GM12878 (cell line): ENCODE results near the gene AOPEP. TPM values are rescaled to one million over a fixed set of nuclear protein-coding genes. Genes with fewer than 3 reads are reported as not detected.

ENCODE experiments used
- CEBPB ChIP-seq, 2 experiments: fragments of 150-350 bp in 1 of 2; IDR thresholded peaks; 2 replicates each; pipeline ENCODE4 v1.6.1; 2012 to 2014; ENCODE audit warnings: low read depth in 2 of 2, low read length in 2 of 2, borderline replicate concordance in 1 of 2, inconsistent platforms in 1 of 2
- CEBPZ ChIP-seq: fragments of 150-350 bp; IDR thresholded peaks from 2 replicates; pipeline ENCODE4 v1.6.1; 2016; ENCODE audit warnings: low read depth, low read length
- FOXK2 ChIP-seq: fragments of 450-650 bp; IDR thresholded peaks from 2 replicates; pipeline ENCODE4 v1.6.1; 2017; ENCODE audit warnings: mild to moderate bottlenecking, moderate library complexity
- SP1 ChIP-seq: IDR thresholded peaks from one replicate; pipeline ENCODE4 v1.6.1; 2011; ENCODE audit warnings: low read depth, low read length
- SPI1 ChIP-seq: IDR thresholded peaks from 2 replicates; pipeline ENCODE4 v1.6.1; 2011; ENCODE audit warnings: low read depth, mild to moderate bottlenecking, low read length, moderate library complexity, borderline replicate concordance; ENCODE audit not compliant: insufficient read depth
- SREBF1 ChIP-seq: IDR thresholded peaks from 2 replicates; pipeline ENCODE4 v1.6.1; 2012; ENCODE audit warnings: mild to moderate bottlenecking, low read length
- STAT3 ChIP-seq: IDR thresholded peaks from 2 replicates; pipeline ENCODE4 v1.6.1; 2011; ENCODE audit warnings: low read depth, low read length, improper control_type of control experiment
- TCF12 ChIP-seq: IDR thresholded peaks from 2 replicates; pipeline ENCODE4 v1.6.1; 2011; ENCODE audit warnings: low read depth, mild to moderate bottlenecking, low read length
- TCF3 ChIP-seq: IDR thresholded peaks from 2 replicates; pipeline ENCODE4 v1.6.1; 2012; ENCODE audit warnings: low read depth, mild to moderate bottlenecking, low read length, borderline replicate concordance; ENCODE audit not compliant: insufficient read depth
- ZNF24 ChIP-seq: fragments of 450-650 bp; IDR thresholded peaks from 2 replicates; pipeline ENCODE4 v1.6.1; 2017; ENCODE audit warnings: antibody characterized with exemption, mild to moderate bottlenecking
- ZSCAN29 ChIP-seq: fragments of 450-650 bp; IDR thresholded peaks from 2 replicates; pipeline ENCODE4 v1.6.1; 2017; ENCODE audit warnings: mild to moderate bottlenecking, moderate library complexity
- polyA plus RNA-seq, 11 experiments: library from polyadenylated mRNA; depleted of rRNA in 4 of 11; unstranded in 6 of 11; stranded (reverse) in 5 of 11; fragments of >200 nt; fragmentation: Nextera tagmentation in 4 of 11; fragmentation: Illumina TruSeq in 1 of 11; extraction: Ambion mirVana in 4 of 11; extraction: Trizol in 1 of 11; gene quantifications; 1 replicate in 1 of 11; 2 replicates in 10 of 11; pipeline versions ENCODE4 v1.2.1 to v1.2.3, GENCODE V29; 2011 to 2016; ENCODE audit warnings: inconsistent platforms in 2 of 11, missing spikeins in 2 of 11, low read depth in 1 of 11
- total RNA-seq, 4 experiments: library from RNA; depleted of rRNA in 3 of 4; stranded (reverse); fragments of >200 nt in 3 of 4; fragmentation: Illumina TruSeq in 1 of 4; extraction: Trizol in 1 of 4; gene quantifications; 2 replicates each; pipeline versions ENCODE4 v1.2.1 to v1.2.3, GENCODE V29; 2013 to 2021

Gene AOPEP
- total and polyA plus RNA-seq, 10 of the 15 experiments (the other 5 are each of a cell fraction or from before 2014, with no cell fraction given) = 2.3 to 16.9 (median 10.1) TPM

GRCh38 chr9:94950579-94951323 lies 224.3 kb downstream of the AOPEP start (continued):
- TF ChIP-seq CEBPB (IDR thresholded peaks at IDR 0.05; ENCODE audit: borderline replicate concordance in 1 of 2, low read depth in 2 of 2, low read length in 2 of 2) (no peak), SP1 (no peak), CEBPZ (no peak), FOXK2 (no peak), STAT3 (no peak), TCF3 (no peak), SPI1 (no peak), TCF12 (no peak), ZNF24 (no peak), ZSCAN29 (no peak), SREBF1 (no peak)
